Measurements from ENCODE around the gene ANKFN1.
A peak's percentile ranks its signal among the peaks of the same experiment; 100 is the strongest.

Gene ANKFN1, protein sequence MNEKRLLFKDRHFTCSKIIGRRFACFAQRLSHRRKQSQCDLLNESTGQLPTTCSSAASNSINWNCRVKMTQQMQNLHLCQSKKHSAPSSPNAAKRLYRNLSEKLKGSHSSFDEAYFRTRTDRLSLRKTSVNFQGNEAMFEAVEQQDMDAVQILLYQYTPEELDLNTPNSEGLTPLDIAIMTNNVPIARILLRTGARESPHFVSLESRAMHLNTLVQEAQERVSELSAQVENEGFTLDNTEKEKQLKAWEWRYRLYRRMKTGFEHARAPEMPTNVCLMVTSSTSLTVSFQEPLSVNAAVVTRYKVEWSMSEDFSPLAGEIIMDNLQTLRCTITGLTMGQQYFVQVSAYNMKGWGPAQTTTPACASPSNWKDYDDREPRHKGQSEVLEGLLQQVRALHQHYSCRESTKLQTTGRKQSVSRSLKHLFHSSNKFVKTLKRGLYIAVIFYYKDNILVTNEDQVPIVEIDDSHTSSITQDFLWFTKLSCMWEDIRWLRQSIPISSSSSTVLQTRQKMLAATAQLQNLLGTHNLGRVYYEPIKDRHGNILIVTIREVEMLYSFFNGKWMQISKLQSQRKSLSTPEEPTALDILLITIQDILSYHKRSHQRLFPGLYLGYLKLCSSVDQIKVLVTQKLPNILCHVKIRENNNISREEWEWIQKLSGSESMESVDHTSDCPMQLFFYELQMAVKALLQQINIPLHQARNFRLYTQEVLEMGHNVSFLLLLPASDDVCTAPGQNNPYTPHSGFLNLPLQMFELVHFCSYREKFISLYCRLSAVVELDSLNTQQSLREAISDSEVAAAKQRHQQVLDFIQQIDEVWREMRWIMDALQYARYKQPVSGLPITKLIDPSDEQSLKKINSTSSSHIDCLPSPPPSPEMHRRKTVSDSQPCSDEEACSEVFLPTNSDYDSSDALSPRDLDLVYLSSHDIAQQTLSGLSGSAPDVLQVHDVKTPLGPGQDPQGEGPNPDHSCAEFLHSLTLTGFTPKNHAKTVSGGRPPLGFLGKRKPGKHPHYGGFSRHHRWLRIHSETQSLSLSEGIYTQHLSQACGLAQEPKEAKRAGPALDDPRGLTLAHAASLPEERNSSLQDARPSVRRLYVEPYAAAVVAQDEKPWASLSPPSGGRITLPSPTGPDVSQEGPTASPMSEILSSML

GRCh38 chr17:56152874-56153602 is at the start of gene ANKFN1:
Gene ANKFN1 (plus strand): TSS chr17:56153475. CDS start chr17:56212668, 59,193 bp downstream.
- no peak for DNase-seq

DNA sequence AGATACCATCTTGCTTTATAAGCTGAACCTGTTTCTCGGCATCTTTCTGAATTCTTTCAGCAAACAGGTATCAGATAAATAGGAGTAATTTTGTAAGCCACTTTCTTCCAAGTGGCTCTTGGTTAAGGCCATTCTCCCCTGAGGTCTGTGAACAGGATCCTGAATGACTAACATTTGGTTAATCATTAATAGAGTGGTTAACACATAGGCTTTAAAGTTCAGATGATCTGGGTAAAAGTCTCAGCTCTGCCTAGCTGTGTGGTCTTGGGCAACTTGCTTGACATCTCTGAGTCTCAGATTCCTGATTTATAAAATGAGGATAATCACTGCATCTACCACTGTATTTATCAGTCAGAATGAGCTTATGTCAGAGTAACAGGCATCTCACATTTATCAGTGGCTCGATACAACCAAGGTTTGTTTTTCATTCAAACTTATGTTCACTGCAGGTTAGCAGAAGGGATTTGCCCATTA is 44.4 kb upstream of the ANKFN1 start:
- no peak for DNase-seq

- no peak for DNase-seq
Observed at GRCh38 chr17:56109836-56110235, 43.4 kb upstream of the ANKFN1 start.

GRCh38 chr17:56110463-56111135 is 42.7 kb upstream of the ANKFN1 start:
- peak; percentile 32 for DNase-seq

GRCh38 chr17:56111706-56112485 is 41.4 kb upstream of the ANKFN1 start:
- DNase-seq = peak; percentile 32

DNA sequence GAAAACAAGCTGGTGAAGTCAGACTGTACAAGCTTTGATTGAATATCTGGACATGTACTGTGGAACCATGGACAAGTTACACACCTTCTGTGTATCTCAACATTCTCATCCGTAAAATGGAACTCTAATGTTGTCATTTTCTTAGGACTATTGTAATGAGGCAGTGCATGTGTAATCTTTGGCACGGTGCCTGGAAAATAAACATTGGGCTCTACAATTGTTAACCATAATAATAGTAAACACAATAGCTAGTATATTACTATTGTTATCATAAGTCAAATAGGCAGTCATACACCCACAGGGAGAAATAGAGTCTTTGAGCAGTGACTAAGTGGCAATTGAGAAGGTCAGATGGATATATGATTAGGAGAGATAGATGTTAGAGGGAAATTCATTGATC is 39.8 kb upstream of the ANKFN1 start:
- peak; percentile 25 for DNase-seq

DNA sequence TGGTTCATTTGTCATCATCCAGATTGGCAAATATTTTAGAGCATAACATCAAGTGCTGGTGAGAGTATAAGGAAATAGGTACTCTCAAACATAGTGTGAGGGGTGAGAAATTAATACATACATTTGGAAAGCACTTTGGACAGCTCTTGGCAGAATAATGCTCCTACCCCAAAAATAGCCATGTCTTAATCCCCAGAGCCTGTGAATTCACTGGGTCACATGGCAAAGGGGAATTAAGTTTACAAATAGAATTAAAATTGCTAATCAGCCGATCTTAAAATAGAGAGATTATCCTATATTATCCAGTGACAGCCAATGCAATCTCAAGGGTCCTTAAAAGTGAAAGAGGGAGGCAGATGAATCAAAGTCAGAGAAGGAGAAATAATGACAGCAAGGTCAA is 38.8 kb upstream of the ANKFN1 start:
- DNase-seq = peak; percentile 46

DNA sequence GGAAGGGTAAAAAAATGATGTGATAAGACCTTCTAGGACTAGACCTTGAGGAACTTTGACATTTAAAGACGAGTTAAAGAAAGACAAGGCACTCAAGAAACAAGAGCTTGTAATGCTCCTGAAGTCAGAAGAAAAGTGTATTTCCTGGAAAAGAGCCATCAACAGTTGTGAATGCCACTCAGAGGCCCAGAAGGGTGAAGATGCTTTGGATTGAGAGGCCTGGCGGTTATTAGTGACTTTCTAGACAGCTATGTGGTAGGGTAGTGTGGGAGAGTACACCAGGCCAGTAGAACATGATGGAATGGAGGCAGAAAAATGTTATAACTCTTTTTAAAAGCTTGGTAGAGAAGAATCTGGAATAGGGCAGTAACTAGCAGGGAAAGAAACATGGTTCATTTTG is 34.1 kb upstream of the ANKFN1 start:
- no peak for DNase-seq

DNA sequence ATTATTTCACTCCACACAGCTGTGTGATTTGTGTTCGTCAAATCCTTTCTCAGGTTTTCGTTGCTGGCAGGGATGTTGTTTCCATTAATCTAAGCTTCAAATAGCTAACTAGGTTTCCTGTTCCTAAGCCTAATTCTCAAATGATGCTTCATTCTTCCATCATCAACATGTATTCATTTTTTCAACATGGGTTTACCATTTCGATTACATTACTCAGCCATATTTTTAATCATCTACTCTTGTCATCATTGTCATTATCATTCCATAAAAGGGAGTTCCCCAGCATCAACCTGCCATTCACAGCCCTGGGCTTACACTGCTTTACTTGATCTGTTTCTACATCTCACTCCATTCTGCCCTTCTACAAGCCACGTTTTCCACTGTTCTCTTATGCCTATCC is 33.3 kb upstream of the ANKFN1 start:
- no peak for DNase-seq

GRCh38 chr17:56121191-56122051 is 31.9 kb upstream of the ANKFN1 start:
- DNase-seq = no peak

DNA sequence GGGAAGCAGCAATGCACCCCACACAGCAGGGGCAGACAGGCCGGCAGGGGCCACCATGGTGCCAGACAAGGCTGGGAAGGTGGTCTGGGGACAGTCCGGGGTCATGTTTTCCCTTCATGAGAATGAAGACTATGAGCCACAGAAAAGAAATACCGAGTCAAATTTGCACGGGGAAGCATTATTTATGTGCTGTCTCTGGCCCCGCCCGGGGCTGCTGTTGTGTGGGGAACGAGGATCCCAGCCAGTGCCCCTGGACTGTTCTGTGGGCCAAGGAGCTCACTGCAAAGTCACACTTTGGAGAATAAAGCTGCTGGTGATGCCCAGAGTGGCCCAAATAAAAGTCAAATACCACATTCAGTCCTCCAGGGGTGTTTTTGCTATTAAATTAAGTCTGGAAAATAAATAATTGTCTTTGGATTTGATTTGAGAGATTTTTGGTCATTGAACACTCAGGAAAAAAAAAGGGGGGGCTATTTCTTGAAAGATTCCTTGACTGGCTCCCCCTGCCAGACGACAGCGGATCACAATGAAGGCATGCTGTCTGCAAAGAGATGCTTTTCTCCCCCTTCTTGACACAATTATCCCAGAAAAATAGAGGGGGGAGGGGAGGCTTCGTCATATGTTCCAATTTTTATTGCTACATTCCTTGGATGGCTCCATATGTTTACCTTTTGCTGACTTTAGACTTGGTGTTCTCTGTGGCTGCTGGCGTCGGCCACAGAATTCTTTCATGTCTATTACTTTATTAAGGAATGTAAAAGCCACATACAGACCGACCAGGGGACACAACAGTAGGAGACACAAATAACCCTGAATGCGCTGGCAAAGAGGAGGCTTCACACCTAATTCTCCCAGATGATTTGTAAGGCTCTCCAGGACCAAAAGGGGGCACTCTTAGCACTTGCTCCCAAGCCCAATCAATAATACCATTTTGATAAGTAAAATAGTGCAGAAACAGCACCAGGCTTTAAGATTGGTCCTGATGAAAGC is 27.1 kb upstream of the ANKFN1 start:
- DNase-seq = peak; percentile 32

DNA sequence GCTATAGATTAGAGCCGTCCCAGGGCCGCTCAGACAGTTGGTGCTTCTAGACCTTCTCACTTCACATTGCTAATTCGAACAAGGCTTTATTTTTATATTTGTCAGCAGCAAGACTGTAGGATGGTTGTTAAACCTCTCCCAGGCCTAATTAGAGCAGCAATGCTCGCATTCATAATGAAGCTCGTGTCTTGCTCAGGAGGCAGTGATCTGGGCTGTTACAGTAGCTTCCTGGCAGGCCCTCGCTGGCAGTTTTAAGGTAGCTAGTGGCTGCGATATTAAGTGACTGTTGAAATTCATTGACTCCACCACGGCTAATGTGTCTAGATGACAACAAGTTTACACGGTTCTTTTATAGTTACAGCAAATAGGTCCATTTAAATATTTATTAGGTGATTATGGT is 23.2 kb upstream of the ANKFN1 start:
- no peak for DNase-seq

DNA sequence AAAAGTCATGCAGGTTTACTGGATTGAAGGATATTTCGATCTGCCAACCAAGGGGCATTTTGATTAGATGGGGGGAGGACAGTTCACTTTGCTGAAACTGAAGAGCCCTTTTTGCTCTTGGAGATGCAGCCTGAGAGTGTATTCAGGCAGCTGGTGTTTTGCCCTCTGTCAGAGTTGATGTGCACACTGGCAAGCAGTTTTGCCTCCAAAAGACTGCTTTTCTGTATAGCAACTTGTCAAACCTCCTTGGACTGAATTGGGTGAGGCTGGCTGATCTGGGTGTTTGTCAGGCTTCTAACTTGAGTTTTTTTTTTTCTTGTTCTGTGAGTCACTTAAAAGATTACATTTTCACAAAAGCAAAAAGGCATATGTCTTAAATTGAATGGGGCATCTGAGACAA is 22.6 kb upstream of the ANKFN1 start:
- no peak for DNase-seq

- no peak for DNase-seq
Observed at GRCh38 chr17:56131431-56131830, 21.8 kb upstream of the ANKFN1 start.

DNA sequence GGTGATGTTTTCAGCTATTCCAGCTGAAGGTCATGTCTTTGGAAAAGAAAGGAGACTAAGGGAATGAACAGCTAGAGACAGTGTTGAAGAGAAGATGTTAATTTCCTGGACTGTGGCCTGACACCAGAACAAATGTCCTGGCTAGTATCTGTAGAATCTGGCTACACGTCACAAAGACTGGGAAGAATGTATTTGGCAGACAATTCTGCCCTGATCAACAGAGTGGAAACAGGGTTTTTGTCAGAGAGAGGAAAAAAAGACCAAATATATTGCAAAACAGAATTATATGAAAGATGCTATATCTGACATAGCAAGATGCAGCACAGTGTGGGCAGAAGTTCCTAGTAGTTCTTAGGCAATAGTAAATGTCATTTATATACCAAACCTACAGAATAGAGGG is 17.0 kb upstream of the ANKFN1 start:
- no peak for DNase-seq

DNA sequence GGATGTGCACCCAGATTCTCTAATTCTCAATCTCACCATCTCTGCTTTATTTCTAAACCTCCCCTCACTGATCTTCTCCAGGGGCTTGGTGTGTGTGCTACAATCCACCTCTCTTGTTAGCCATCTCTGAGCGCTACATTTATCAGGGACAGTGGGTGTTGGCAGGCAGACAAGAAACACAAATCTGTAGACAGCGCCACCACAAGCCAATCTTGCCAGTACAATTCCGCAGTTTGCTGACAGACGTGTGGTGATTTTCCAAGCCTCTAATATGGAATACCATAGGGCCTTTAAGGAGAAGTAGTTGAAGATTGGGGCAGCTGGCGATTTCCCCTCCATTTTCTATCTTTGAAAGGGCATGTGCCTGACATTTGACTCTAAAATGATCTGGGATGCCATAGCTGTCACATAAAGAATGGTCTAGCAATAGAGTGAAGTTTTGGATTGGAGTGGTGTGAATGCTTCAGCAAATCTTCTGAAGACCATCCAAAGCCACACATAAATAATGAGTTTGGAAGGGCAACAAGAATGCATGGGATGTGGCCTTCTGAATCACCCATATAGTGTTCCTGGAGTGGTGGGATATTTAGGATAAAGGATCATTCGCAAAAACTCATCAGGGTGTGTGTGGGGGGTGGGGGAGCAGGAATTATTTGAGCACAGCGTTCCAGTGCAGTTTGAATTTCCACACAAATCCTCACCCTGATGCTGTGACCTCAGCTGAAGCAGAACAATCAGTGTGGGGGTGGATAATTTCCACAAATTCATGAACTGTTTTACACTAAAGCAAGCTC is 12.0 kb upstream of the ANKFN1 start:
- no peak for DNase-seq

- no peak for DNase-seq
Observed at GRCh38 chr17:56142325-56142724, 10.9 kb upstream of the ANKFN1 start.

DNA sequence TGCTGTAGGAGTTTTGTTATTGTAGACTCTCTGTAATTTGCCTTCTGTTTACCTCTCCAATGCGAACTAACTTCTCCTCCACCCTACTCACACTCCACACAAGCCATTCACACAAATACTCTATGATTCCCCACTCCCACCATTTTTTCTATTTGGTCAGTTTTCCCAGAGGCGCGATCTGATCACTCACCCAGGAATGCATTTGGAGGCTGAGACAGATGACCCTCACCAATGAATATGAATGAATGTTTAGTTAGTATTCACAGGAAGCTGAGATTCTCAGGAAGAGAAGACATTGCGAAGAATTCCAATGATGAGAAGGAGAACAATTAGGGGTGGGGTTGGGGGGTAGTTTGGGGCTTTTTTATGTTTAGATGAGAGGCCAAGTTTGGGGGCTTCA is 10.5 kb upstream of the ANKFN1 start:
- no peak for DNase-seq
